Dedifferentiated amniotic fluid mesenchymal stem cell (primary cell): Measurements from ENCODE around the gene EVPLL.
"Not testable (repeated sequence)": the region's sequence is repeated elsewhere in the genome, so short reads cannot be mapped to it uniquely, and the experiment has no call there.

Experiments
- DNase-seq: peaks from one replicate; pipeline ENCODE4 v3.0.0-alpha.2; 2016; ENCODE audit errors: extremely low spot score

Gene EVPLL

DNA sequence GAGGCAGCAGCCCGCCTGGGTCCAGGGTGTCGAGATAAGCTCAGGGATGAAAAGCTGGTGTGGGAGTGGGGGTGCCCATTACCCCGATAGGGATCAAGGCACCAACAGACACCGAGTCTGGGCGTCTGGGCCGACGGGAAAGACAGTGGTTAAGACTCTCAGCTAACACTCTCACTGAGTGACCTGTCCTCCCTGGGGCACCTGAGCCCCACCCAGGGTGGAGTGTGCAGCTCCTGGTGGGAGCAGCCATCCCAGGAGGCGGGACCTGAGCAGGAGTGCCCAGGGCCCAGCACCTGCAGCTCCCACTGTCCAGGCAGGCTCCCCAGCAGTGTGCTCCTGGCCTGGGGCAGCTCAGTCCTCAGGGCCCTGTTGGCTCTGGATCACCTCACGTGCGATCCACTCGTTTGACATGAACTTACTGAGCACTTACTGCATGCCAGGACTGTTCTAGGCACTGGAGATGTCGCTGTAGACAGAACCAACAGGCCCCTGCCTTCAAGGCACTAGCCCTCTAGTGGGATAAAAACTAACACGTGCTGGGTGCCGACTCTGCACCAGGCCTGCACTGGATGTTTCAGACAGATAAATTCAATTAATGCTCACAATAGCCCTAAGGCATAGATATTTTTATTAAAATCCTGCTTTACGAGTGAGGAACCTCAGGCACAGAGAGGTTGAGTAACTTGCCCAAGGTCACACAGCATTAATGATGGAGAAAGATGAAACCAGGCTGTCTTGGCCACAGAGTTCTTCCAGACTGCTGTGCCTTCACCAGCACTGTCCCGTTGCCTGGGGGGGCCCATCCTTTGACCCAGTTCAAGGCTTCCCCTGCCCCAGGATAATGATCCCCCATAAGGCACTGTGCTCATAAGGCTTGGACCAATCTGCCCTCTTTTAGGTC lies 1.9 kb downstream of the EVPLL start:
- no peak for DNase-seq

- DNase-seq: no peak
Observed at GRCh38 chr17:18380471-18381157, 3.0 kb downstream of the EVPLL start.

DNA sequence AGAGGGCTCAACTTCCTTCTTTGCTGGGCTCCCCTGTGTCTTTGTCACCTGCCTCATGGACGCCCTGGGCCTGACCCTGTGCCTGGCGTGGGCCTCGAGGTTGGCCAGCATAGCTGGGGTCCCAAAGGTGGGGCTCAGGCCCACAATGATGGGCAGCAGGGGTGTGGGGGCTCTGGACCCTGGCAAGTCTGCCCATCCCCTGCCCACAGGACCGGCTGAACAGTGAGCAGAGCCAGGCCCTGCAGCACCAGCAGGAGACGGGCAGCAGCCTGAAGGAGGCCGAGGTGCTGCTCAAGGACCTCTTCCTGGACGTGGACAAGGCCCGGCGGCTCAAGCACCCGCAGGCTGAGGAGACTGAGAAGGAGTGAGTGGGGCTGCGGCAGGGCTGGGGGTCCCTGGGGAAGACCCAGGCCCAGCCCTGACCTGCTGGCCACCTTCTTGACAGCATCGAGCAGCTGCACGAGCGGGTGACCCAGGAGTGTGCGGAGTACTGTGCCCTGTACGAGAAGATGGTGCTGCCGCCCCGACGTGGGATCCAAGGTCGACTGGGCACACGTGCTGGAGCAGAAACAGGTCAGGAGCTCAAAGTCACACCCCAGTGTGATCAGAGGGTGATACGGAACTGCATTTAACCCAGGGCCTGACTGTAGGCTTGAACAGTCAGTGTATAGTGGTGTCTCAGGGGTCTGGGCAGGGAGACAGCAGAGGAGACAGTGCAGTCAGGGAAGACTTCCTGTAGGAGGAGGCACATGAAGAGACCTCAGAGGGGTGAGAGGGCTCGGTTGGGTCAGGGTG lies 3.8 kb downstream of the EVPLL start:
- DNase-seq: no peak

- DNase-seq: no peak
Observed at GRCh38 chr17:18381953-18382245, 4.3 kb downstream of the EVPLL start.

DNA sequence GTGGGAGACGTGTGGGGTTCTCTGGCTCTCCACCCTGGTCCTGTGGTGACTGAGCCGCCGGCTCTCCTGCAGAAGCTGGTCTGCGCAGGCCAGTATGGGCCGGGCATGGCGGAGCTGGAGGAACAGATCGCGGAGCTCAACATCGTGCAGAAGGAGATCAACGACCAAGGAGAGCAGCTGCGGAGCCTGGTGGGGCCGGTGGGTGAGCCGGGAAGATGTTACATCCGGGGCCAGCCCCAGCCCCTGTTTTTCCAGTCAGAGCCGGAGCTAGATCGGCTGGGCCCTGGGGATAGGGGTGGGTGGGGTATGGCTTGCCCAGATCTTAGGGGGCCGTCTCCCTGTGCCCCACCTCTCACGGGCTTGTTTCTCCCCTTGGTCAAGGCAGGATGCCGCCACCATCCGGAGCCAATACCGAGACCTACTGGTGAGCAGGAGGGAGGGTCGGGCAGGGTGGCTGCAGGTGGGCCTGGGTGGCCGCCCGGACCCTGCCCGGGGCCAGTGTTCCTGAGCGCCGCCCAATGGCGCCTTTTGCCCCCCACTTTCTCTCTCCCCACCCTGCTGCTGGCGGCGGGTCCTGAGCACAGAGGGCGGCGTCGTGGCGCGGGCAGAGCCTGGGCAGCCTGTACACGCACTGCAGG lies 5.0 kb downstream of the EVPLL start:
- DNase-seq: no peak

- DNase-seq: not testable (repeated sequence)
Observed at GRCh38 chr17:18383079-18383481, 5.5 kb downstream of the EVPLL start.

- DNase-seq: not testable (repeated sequence)
Observed at GRCh38 chr17:18384271-18384670, 6.7 kb downstream of the EVPLL start.

- not testable (repeated sequence) for DNase-seq
Observed at GRCh38 chr17:18387583-18387982, 10.0 kb downstream of the EVPLL start.

DNA sequence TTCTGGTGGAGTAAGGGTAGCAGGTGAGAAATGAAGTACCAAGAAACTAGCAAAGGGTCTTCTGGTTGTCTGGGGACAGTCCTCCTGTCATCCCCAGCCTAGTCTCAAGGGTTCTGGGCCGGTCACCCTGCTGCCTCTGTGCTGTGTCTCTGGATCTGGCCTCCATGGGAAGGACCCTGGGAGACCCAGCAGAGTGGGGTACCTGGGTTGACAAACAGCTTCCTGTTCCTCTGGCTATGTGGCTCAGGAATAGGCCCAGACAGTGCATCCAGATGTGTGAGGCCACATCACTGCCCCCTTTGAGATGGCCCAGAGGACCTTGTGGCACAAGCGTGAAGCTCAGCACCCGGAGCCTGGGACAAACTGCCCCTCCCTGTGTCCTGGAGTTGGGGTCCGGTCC lies 10.7 kb downstream of the EVPLL start:
- DNase-seq: not testable (repeated sequence)

DNA sequence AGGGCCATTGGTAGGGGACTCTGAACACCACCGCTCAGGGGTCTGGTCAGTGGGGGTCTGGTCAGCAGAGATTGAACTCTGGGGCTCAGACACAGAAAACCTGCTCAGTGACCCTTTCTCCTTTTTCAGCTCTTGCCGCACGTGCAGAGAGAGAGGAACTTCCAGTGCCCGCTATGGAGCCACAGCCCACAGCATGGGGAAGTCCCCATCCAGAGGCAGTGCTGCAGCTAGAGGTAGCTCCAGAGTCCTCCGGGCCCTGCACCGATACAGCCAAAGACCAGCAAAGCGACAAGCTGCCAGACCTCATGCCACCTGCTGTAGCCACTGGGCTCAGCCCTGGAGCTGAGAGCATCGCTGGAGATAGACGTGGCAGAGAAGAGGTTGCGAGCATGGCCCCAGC lies 11.2 kb downstream of the EVPLL start:
- not testable (repeated sequence) for DNase-seq

- DNase-seq: not testable (repeated sequence)
Observed at GRCh38 chr17:18401872-18402590, 24.5 kb downstream of the EVPLL start.

GRCh38 chr17:18403166-18403565 lies 25.6 kb downstream of the EVPLL start:
- not testable (repeated sequence) for DNase-seq

- not testable (repeated sequence) for DNase-seq
Observed at GRCh38 chr17:18403604-18404003, 26.0 kb downstream of the EVPLL start.

DNA sequence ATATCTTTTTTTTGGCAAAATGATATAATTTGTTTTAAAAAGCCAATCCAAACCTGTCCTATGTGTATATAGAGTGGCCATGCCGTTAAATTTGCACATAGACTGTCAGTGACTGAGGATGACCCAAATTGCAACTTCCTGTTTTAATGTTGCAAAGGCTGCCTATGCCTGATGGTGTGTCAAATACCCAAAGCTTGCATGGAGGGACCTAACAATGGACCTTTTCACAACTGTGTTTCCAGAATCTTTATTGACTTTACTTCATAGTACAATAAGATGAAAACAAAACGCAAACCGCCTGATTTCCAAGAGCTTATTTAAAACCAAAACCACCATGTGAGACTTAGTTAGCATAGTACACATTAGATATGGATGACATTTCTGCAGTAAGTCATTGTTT lies 31.3 kb downstream of the EVPLL start:
- DNase-seq: not testable (repeated sequence)

DNA sequence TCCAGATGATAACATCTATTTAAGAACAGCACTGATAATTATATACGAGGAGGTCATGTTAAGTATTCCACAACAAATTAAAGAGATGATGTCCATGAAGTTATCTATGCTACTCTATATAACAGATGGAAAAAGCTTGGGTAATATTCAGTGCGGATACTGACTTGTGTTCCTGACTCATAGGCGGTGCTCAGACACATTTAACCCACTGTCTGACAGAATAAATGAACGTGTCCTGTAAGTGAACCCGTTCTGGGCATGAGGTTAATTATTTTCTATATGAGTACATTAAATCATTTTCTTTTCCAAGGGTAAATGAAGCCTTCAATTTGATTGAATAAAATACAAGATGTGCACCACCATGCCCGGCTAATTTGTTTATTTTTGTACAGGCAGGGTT lies 31.7 kb downstream of the EVPLL start:
- DNase-seq: not testable (repeated sequence)

DNA sequence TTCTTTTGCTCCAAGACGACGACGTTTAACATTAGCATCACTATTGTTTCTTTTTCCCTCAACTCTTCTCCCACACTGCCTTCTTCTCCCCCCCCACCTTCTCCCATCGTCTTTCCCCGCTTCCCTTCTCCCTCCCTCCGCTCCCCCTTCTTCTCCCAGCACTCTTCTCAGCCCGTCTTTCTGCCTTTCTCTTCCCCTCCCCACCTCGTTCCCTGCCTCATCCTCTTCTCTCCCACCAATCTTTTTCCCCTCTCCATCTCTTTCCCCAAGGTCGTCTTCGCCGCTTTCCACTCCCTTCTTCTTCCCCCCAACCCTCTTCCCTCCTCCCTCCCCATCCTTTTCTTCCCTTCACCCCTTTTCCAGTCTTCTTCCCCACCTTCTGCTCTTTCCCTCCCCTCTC lies 33.2 kb downstream of the EVPLL start:
- not testable (repeated sequence) for DNase-seq

- DNase-seq: not testable (repeated sequence)
Observed at GRCh38 chr17:18411377-18411864, 33.8 kb downstream of the EVPLL start.

DNA sequence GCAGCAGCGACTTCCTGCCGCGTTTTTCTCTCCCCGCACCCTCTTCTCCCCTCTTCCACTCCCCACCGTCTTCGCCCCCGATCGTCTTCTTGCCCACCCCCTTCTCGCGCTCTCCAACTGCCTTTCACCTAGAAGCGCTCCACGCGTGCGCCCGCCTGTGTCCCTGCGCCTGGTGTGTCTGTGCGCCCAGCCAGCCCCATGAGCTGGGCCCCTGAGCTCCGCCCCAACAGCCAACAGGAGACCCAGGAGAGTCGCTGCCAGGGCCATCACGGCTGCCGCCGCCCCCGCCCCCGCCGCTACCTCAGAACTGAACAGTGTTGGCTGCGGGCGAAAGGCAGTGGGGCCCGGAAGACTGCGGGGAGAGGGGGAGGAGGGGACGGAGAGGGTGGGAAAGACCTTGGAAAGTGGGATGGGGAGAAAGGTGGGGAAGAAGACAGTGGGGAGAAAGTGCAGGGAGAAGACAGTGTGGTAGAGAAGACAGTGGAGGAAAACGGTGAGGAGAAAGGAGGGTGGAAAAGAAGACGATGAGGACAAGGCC lies 34.5 kb downstream of the EVPLL start:
- DNase-seq: not testable (repeated sequence)

DNA sequence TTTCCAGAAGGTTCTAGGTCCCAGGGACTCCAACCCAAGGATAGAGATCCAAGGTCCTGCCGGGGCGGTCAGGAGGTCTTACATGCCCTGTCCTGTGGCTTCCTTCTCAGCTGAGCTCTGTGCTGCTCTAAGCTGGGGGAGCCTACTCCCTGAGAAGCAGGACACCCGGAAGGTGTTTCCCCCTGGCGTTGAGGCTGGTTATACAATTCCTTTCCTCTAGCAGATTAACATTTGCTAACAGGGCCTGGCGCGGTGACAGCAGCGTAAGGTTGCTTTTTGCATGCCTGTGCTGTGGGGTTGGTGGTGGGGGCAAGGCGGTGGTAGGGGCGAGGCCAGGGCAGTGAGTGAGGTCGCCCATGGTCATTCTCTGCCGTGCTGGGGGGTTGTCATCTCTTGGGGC lies 43.9 kb downstream of the EVPLL start:
- not testable (repeated sequence) for DNase-seq

GRCh38 chr17:18422464-18422863 lies 44.9 kb downstream of the EVPLL start:
- DNase-seq: not testable (repeated sequence)

- DNase-seq: not testable (repeated sequence)
Observed at GRCh38 chr17:18423015-18423414, 45.4 kb downstream of the EVPLL start.
